HG03159 (cell line): ENCODE measurements around the gene FAM221B.
A peak's percentile ranks its signal among the peaks of the same experiment; 100 is the strongest.

Experiments
- ATAC-seq: cut with Tn5 transposase; IDR thresholded peaks from one replicate; pipeline ENCODE4 v1.9.1; 2021; ENCODE audit warnings: mild to moderate bottlenecking, moderate library complexity; ENCODE audit not compliant: unreplicated experiment

The FAM221B gene

GRCh38 chr9:35847792-35848572 lies 19.4 kb upstream of the FAM221B start:
- ATAC-seq, result peak; percentile 79

DNA sequence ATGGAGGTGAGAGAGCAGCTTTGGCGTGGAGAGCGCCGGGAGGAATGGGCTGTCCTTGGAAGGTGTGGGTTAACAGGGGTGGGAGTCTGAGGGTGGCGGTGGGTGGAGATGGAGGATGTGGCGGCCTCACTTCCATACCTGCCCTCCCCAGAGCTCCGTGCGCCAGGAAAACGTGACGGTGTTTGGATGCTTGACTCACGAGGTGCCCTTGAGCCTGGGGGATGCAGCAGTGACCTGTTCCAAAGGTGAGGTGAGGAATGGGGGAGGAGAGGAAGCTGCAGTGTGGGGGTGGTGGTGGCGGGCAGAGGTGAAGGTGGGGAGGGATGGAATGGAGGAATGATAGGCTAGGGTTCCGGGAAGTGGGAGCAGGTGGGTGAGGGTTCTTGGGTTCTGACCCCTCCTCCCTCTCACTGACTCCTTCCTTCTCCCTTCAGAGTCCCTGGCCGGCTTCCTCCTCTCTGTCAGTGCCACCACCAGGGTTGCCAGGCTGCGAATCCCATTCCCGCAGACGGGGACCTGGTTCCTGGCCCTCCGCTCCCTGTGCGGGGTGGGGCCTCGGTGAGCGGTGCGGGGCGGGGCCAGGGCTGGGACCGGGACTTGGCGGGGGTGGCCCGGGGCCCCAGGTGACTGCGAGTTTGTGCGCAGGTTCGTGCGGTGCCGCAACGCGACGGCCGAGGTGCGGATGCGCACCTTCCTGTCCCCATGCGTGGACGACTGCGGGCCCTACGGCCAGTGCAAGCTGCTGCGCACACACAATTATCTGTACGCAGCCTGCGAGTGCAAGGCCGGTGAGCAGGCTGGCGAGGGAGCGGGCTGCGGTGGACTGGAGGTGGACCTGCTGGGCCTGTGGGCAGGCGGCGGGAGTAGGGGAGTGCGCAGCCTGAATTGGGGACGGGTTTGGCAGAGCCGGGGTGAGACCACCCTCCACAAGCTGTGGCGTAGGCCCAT lies 17.6 kb upstream of the FAM221B start:
- ATAC-seq, result no peak

DNA sequence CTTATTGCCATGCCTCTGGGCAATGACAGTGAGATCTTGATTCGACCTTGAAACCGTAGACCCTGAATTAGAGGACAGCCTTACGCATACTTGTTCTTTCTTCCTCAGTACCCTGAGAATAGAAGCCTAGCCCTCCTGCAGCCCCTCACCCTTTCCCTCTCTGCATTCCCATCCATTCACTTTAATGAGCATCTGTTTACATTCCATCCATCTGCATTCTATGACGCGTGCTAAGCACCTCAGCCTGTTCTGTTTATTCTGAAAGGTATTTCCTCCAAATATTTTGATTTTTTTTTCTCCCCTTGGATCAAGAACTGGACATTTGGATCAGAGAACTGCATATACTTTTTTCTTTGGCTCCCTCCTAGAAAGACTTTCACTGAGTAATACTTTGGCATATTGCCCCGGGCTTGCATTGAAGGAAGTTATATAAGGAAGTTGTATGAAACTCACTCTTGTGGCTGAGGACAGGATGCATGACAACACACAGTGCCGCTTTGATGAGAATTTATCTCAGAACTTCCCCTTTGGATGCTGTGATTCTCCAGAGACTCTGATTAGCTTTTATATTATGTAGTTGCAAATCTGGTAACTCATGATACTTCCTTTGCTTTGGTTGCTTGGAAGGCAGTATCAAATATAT lies 16.2 kb upstream of the FAM221B start:
- ATAC-seq, result no peak

GRCh38 chr9:35842795-35843194 lies 14.3 kb upstream of the FAM221B start:
- ATAC-seq, result peak; percentile 53

GRCh38 chr9:35842020-35842745 lies 13.7 kb upstream of the FAM221B start:
- no peak for ATAC-seq

- ATAC-seq, result no peak
Observed at GRCh38 chr9:35841645-35841900, 13.0 kb upstream of the FAM221B start.

GRCh38 chr9:35840881-35841644 lies 12.5 kb upstream of the FAM221B start:
- ATAC-seq, result no peak

DNA sequence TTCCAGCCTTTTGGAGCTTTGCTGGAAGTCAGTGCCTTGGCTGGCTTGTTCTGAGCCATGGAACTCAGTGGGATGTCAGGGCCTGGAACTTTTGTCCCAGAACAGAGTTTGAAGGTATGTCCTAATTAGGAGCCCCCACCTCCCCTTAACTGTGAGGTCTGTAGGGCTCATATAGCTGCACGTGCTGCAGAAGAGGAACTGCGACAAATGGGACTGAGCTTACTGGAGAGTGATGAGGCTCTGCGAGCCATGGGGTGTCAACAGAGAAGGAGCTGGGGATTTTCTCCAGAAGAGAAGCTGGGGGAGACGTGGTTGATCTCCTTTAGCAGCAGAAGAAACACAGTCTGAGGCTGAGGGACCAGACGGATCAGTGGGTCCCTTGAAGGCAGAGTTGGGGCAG lies 11.4 kb upstream of the FAM221B start:
- ATAC-seq, result no peak

GRCh38 chr9:35836595-35836994 lies 8.1 kb upstream of the FAM221B start:
- no peak for ATAC-seq

GRCh38 chr9:35835766-35836165 lies 7.2 kb upstream of the FAM221B start:
- no peak for ATAC-seq

GRCh38 chr9:35835216-35835632 lies 6.7 kb upstream of the FAM221B start:
- ATAC-seq, result no peak

DNA sequence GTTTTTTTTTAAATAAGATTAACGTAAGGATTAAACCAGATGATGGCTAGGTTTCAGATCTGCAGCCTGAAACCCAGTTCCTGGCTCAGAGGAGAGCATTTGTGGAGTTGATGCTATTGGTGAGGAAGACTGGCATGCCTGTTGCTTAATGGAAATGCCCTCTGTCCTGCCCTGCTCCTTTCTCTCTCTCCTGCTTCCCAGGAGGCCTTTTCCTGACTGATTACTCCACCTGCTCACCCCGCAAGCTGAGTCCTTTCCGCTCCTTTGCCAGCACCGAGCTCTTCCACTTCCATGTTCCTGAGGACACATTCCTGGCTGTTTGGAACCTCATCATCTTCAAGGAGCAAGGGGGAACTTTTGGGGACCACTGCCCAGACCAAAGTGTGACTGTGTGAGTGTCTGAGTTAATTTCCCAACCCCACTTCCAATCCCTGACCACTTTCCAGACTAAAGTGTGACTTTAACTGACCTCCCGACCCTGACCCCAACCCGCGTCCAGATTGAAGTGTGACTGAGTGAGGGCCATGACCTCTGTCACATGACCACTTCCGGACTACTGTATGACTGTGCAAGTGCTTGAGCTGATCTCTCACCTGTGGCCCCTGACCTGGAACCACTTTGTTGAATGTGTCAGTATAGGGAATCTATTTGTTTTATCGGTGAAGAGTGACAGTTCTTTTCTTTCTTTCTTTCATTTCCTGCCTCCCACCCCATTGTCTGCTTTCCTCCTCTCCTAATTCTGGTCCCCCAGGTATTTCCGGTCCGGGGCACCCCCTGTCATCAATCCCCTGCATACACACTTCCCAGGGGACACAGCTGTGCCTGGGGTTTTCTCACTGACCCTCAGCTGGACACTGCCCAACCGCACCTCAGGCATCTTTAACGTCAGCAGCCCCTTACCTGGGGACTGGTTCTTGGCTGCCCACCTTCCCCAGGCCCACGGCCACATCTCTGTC lies 6.0 kb upstream of the FAM221B start:
- ATAC-seq, result no peak

- ATAC-seq, result no peak
Observed at GRCh38 chr9:35832814-35833213, 4.3 kb upstream of the FAM221B start.

DNA sequence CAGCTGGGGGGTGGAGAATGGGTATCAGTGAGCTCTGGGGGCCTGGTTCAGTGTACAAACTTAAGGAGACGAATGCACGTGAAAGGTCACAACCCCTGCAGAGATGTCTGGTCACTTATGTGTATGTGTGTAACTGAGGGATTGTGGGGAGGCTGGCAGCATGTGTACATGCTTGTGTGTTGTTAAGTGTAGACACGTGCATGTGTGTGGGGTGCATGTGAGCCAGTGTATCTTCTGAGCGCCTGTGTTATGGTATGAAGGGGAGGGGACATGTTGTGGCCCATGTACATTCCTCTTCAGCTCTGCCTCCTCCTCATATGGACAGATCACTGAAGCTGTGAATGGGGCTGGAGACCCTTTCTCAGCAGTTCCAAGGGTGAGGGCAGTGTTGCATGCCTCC lies 2.5 kb upstream of the FAM221B start:
- ATAC-seq, result no peak

GRCh38 chr9:35829764-35830096 lies 1.2 kb upstream of the FAM221B start:
- no peak for ATAC-seq

- peak; percentile 72 for ATAC-seq
Observed at GRCh38 chr9:35829084-35829763, 692 bp upstream of the FAM221B start, which contains the start of gene TMEM8B. TMEM8B (plus strand) TSS chr9:35829228; CDS start chr9:35829448, 220 bp downstream.

- ATAC-seq, result no peak
Observed at GRCh38 chr9:35827486-35827885, 1.0 kb downstream of the FAM221B start.

DNA sequence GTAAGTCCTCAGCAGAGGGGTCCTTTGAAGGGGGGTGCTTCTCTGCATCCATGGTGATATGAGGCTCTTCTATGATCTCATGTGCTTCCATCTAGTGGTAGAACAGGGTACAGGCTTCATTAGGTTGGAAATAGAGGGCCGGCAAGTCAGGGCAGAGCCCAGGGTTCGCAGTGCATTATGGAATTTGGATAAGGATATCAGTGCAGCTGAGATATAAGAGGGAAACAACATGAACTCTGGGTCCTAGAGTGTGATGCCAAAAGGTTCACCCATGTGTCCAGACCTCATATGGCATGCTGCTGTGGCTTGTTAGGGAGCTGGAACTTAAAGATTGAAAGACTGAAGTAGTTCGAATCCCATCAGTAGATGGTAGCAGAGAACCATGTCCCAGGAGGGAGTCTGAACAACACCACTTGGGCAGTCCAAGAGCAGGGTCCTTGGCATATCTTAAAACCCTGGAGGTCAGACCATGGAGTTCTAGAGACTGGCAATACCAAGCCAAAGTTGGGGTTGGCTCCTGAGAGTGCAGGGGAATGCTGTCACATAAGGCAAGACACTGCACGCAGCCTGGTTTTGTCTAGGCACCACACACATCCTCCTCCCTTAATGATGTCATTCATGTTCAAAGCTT lies 2.3 kb downstream of the FAM221B start:
- ATAC-seq, result peak; percentile 56
